ENCODE measurements around the gene CCDC92.

- no peak for TF ChIP-seq POLR2AphosphoS5 (IDR thresholded peaks at IDR 0.05; ENCODE audit: low read depth, low read length)
- TF ChIP-seq REST (IDR thresholded peaks at IDR 0.05; ENCODE audit: insufficient read depth in 1 of 2, low read depth in 2 of 2, low read length in 2 of 2), result no peak
Observed at GRCh38 chr12:123991372-123991951, 18.8 kb upstream of the CCDC92 start.

Data from PFSK-1 (cell line).